Neural crest cell (in vitro differentiated cells): ENCODE measurements around the gene SLC25A30. TPM values are rescaled to one million over a fixed set of nuclear protein-coding genes. Genes with fewer than 3 reads are reported as not detected.
"Not testable (repeated sequence)": the region's sequence is repeated elsewhere in the genome, so short reads cannot be mapped to it uniquely, and the experiment has no call there.

Experiments
- DNase-seq: peaks from one replicate; pipeline ENCODE4 v3.0.0; 2021; ENCODE audit warnings: low read depth, mixed read lengths, low spot score
- H3K27ac Mint-ChIP-seq: one replicate; pipeline ENCODE4 v1.8.0; 2021; ENCODE audit warnings: mild to moderate bottlenecking, mixed read lengths; ENCODE audit not compliant: unreplicated experiment
- H3K27me3 Mint-ChIP-seq: 2 replicates; pipeline ENCODE4 v1.8.0; 2021; ENCODE audit warnings: low read depth, mild to moderate bottlenecking, mixed read lengths
- H3K36me3 Mint-ChIP-seq: 2 replicates; pipeline ENCODE4 v1.8.0; 2021; ENCODE audit warnings: low read depth, mild to moderate bottlenecking, mixed read lengths
- H3K4me1 Mint-ChIP-seq: 2 replicates; pipeline ENCODE4 v1.8.0; 2021; ENCODE audit warnings: mixed read lengths
- H3K4me3 Mint-ChIP-seq: one replicate; pipeline ENCODE4 v1.8.0; 2021; ENCODE audit warnings: mild to moderate bottlenecking, mixed read lengths
- H3K9me3 Mint-ChIP-seq: 2 replicates; pipeline ENCODE4 v1.8.0; 2021; ENCODE audit warnings: mixed read lengths
- total RNA-seq: library from RNA; stranded (reverse); gene quantifications from 2 replicates; pipeline ENCODE4 v1.2.1, GENCODE V29; 2021
- TF ChIP-seq, protein P1 (sequence below): fragments of 200-600 bp; sonication (generic); conservative IDR thresholded peaks from 2 replicates; pipeline ENCODE4 v1.5.0; 2021; ENCODE audit warnings: antibody characterized with exemption, mild to moderate bottlenecking

SLC25A30 gene
- total RNA-seq, 1 donor from 2014 or later: 14.0 TPM

GRCh38 chr13:45436953-45437352 lies 18.8 kb upstream of the SLC25A30 start:
- TF ChIP-seq, protein P1, sequence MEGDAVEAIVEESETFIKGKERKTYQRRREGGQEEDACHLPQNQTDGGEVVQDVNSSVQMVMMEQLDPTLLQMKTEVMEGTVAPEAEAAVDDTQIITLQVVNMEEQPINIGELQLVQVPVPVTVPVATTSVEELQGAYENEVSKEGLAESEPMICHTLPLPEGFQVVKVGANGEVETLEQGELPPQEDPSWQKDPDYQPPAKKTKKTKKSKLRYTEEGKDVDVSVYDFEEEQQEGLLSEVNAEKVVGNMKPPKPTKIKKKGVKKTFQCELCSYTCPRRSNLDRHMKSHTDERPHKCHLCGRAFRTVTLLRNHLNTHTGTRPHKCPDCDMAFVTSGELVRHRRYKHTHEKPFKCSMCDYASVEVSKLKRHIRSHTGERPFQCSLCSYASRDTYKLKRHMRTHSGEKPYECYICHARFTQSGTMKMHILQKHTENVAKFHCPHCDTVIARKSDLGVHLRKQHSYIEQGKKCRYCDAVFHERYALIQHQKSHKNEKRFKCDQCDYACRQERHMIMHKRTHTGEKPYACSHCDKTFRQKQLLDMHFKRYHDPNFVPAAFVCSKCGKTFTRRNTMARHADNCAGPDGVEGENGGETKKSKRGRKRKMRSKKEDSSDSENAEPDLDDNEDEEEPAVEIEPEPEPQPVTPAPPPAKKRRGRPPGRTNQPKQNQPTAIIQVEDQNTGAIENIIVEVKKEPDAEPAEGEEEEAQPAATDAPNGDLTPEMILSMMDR: no peak
- DNase-seq: no peak
- Mint-ChIP-seq H3K4me1 (peaks cover 7% of the 10 kb centered on the region), H3K36me3 (no peaks in the 10 kb centered on the region), H3K27me3 (no peaks in the 10 kb centered on the region), H3K27ac (peak overlapping the region; percentile 69), H3K4me3 (no peak overlapping the region), H3K9me3 (no peaks in the 10 kb centered on the region)

DNA sequence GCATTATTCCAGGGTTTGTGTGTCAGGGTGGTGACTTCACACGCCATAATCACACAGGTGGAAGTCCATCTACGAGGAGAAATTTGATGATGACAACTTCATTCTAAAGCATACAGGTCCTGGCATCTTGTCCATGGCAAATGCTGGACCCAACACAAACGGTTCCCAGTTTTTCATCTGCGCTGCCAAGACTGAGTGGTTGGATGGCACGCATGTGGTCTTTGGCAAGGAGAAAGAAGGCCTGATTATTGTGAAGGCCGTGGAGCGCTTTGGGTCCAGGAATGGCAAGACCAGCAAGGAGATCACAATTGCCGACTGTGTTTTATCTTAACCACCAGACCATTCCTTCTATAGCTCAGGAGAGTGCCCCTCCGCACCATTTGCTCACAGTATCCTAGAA lies 18.2 kb upstream of the SLC25A30 start:
- Mint-ChIP-seq H3K4me1 (peaks cover 7% of the 10 kb centered on the region), H3K9me3 (no peaks in the 10 kb centered on the region), H3K4me3 (no peak overlapping the region), H3K27me3 (no peaks in the 10 kb centered on the region), H3K27ac (no peak overlapping the region), H3K36me3 (no peaks in the 10 kb centered on the region)
- TF ChIP-seq, protein P1: no peak
- DNase-seq: no peak

DNA sequence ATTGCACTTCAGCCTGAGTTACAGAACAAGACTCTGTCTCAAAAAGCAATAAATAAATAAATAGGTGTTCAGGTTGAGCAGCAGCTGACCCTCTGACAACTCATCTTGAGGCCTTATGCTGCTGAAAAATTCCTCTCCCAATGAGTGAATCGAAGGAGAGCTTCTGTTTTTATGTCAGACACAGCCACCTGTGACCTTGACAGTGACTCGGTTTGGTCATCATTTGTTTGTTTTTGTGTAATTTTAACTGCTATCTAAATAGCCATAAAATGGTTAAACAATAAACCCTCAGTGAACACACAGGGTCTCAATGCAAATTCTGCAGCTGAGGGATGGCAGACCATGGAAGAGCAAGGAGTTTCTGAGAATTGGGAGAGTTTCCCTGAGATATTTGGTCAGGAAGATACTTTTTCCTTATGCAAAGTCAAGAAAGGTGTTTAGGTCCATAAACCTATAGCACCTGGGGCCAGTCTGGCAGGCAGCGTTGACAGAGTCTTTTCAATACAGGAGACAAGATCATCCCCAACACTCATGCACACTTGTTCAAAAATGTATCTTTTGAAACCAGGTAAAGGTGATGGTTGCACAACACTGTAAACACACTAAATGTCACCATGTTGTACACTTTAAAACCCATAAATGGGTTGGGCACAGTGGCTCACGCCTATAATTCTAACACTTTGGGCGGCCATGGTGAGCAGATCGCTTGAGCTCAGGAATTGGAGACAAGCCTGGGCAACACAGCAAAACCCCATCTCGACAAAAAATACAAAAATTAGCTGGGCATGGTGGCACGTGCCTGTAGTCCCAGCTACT lies 16.6 kb upstream of the SLC25A30 start:
- H3K27me3 Mint-ChIP-seq: no peaks in the 10 kb centered on the region
- no peaks in the 10 kb centered on the region for H3K9me3 Mint-ChIP-seq
- no peaks in the 10 kb centered on the region for H3K36me3 Mint-ChIP-seq
- H3K4me1 Mint-ChIP-seq: peaks cover 7% of the 10 kb centered on the region
- H3K27ac Mint-ChIP-seq: no peak overlapping the region
- DNase-seq: no peak
- no peak overlapping the region for H3K4me3 Mint-ChIP-seq
- TF ChIP-seq, protein P1: no peak

DNA sequence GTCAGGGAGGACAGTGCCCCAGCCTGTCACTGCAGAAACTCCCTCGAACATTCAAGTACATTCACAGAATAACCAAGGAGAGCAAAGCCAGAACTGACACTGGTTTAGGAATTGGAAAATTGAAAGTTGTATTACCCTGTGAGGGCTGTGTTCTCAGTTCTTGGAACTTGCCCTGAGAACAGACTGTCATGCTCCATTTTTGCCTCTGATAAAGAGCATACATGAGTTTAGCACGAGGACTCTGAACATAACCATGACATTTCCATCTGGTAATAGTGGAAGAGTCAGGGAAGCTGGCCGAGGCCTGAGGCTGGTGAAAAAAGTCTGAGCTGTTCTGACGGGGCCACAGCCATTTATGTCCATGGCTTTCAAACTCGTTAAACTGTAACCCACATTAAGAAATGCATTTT lies 15.2 kb upstream of the SLC25A30 start:
- no peaks in the 10 kb centered on the region for H3K27me3 Mint-ChIP-seq
- DNase-seq: no peak
- peaks cover 7% of the 10 kb centered on the region for H3K4me1 Mint-ChIP-seq
- no peak overlapping the region for H3K27ac Mint-ChIP-seq
- H3K9me3 Mint-ChIP-seq: no peaks in the 10 kb centered on the region
- TF ChIP-seq, protein P1: no peak
- no peaks in the 10 kb centered on the region for H3K36me3 Mint-ChIP-seq
- no peak overlapping the region for H3K4me3 Mint-ChIP-seq

DNA sequence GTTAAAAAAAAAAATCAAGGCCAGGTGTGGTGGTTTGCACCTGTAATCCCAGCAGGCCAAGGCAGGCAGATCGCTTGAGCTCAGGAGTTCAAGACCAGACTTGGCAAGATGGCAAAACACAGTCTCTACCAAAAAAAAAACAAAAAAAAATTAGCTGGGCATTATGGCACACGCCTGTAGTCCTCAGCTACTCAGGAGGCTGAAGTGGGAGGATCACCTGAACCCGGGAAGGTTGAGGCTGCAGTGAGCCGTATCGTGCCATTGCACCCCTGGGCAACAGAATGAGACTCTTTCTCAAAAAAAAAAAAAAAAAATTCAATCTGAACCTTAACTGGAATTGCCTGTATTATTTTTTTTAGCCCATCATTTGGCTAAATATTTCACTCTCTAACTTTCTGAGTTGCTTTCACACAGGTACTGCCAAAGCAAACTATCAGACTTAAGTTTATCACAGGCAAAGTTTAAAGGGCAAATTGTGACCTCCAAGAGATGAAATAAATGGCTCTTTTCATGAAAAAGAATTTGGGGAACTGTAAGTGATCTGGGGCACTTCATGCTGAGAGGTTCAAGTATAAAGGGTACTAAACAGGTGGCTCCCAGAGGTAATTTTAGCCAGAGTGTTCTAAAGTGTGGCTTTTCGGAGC lies 14.7 kb upstream of the SLC25A30 start:
- TF ChIP-seq, protein P1: no peak
- H3K36me3 Mint-ChIP-seq: no peaks in the 10 kb centered on the region

GRCh38 chr13:45426056-45426841 lies 8.1 kb upstream of the SLC25A30 start:
- not testable (repeated sequence) for H3K4me1 Mint-ChIP-seq, H3K4me3 Mint-ChIP-seq, H3K36me3 Mint-ChIP-seq, H3K27ac Mint-ChIP-seq, H3K9me3 Mint-ChIP-seq, H3K27me3 Mint-ChIP-seq, DNase-seq

More for the DNA sequence above, 14.7 kb upstream of the SLC25A30 start:
- H3K27ac Mint-ChIP-seq: no peak overlapping the region
- no peak overlapping the region for H3K4me3 Mint-ChIP-seq
- peaks cover 2% of the 10 kb centered on the region for H3K4me1 Mint-ChIP-seq
- no peak for DNase-seq
- H3K27me3 Mint-ChIP-seq: no peaks in the 10 kb centered on the region
- H3K9me3 Mint-ChIP-seq: no peaks in the 10 kb centered on the region
